ENCODE results near the gene SLC37A3. TPM values are rescaled to one million over a fixed set of nuclear protein-coding genes. Genes with fewer than 3 reads are reported as not detected.
"Not testable (repeated sequence)": the region's sequence is repeated elsewhere in the genome, so short reads cannot be mapped to it uniquely, and the experiment has no call there.

SLC37A3 gene
- total and polyA plus RNA-seq, 7 experiments from 2014 or later = 18.5 to 72.7 (median 31.8) TPM

DNA sequence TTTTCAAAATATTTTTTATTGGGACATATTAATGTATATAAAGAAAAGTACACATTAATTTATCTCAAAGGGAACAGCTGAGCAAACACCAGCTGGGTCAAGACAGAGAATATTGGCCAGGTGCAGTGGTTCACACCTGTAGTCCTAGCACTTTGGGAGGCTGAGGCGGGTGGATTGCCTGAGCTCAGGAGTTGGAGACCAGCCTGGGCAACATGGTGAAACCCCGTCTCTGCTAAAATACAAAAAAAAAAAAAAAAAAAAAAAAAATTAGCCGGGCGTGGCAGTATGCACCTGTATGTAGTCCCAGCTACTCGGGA lies 19.8 kb upstream of the SLC37A3 start:
- H3K9me3 ChIP-seq (ENCODE audit: control insufficient read depth in 2 of 3, low read length in 3 of 3); H3K36me3 ChIP-seq (ENCODE audit: control insufficient read depth in 2 of 3, insufficient read depth in 3 of 3, low read length in 3 of 3); H3K27ac ChIP-seq (ENCODE audit: low read depth, low read length); DNase-seq; H3K4me3 Mint-ChIP-seq; CTCF ChIA-PET; intact Hi-C loops (cut with micrococcal nuclease); H3K9me3 Mint-ChIP-seq; H3K27me3 Mint-ChIP-seq; H3K27me3 ChIP-seq (ENCODE audit: control insufficient read depth in 2 of 2, insufficient read depth in 2 of 2, low read length in 2 of 2); H3K4me3 ChIP-seq (ENCODE audit: low read length); H3K4me1 ChIP-seq (ENCODE audit: control insufficient read depth in 2 of 2, insufficient read depth in 2 of 2, low read length in 2 of 2); ATAC-seq: not testable (repeated sequence)
- POLR2A ChIA-PET = interaction anchor here (0.8 kb wide), 1 partner anchor 15 kb away, joined by 4 read pairs; no protein-coding TSS in a partner anchor
- peaks cover 8 to 33% (median 22%) of the 10 kb centered on the region in 5 donors for H3K36me3 Mint-ChIP-seq
- peaks cover 0 to 26% (median 7%) of the 10 kb centered on the region in 7 donors for H3K4me1 Mint-ChIP-seq
- H3K27ac Mint-ChIP-seq = peak overlapping the region in 2 of 9 donors; percentile 65 to 69

DNA sequence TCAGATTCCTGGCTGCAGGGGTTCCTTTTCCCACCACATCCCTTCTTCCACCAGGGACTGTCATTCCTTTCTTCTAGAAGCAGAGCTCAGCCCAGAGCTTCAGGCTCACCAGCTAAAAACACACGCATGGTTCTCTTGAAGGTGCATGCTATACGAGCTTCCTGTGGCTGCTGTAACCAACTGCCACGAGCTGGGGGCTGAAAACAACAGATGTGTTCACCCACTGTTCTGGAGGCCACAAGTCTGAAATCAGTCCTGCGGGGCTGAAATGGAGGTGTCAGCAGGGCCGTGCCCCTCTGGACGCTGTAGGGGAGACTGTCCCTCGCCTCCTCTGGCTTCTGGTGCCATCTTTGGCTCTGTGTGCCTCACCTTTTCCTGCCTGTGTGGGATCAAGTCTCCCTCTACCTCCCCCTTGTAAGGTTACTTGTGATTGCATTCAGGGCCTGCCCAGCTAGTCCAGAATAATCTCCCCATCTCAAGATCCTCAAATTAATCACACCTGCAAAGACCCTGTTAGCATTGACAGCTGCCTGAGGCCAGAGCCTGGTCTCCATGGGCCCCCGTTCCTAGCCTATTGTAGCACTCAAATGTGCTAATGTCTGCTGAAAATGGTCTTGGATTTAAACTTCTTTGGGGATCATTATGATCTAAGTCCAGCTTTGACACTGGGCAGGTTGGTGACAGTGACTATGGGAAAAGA lies 19.3 kb upstream of the SLC37A3 start:
- DNase-seq = peak in 2 of 9 donors; percentile 16 to 25

DNA sequence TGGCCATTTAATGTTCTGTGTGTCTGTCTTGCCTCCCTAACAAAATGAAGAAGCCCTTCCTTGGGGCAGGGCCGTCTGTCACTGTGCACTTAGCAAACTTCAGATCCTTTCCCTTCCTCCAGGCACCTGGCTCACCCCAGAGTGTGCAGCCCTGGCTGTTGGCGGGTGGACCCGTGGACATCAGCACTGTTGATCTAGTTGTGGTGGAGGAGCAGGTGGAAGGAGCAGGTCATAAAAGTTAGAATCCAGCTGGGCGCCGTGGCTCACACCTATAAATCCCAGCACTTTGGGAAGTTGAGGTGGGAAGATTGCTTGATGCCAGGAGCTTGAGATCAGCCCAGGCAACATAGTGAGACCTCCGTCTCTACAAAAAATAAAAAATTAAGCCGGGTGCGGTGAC lies 18.2 kb upstream of the SLC37A3 start:
- no peak overlapping the region for H3K27ac Mint-ChIP-seq
- intact Hi-C loops (cut with micrococcal nuclease) = no loop called here
- H3K27me3 Mint-ChIP-seq = no peaks in the 10 kb centered on the region
- no peaks in the 10 kb centered on the region for H3K9me3 ChIP-seq (ENCODE audit: control insufficient read depth in 2 of 3, low read length in 3 of 3)
- peaks cover 0 to 26% (median 7%) of the 10 kb centered on the region in 7 donors for H3K4me1 Mint-ChIP-seq
- H3K36me3 Mint-ChIP-seq = peaks cover 10 to 37% (median 24%) of the 10 kb centered on the region in 5 donors
- H3K4me3 Mint-ChIP-seq = no peak overlapping the region
- H3K27me3 ChIP-seq (ENCODE audit: control insufficient read depth in 2 of 2, insufficient read depth in 2 of 2, low read length in 2 of 2) = no peaks in the 10 kb centered on the region
- no peaks in the 10 kb centered on the region for H3K4me1 ChIP-seq (ENCODE audit: control insufficient read depth in 2 of 2, insufficient read depth in 2 of 2, low read length in 2 of 2)
- ChIA-PET POLR2A (interaction anchor here (1.0 kb wide), 1 partner anchor 13 kb away, joined by 5 read pairs; the partner anchor contains the start of gene RAB19), CTCF (interaction anchor here (0.5 to 0.6 kb wide), 2 partner anchors 19 to 56 kb away, joined by 3 to 6 read pairs; no protein-coding TSS in a partner anchor)
- no peak for DNase-seq
- ATAC-seq = no peak
- peaks cover 0 to 2% (median 0%) of the 10 kb centered on the region in 11 donors for H3K9me3 Mint-ChIP-seq
- no peak overlapping the region for H3K4me3 ChIP-seq (ENCODE audit: low read length)
- H3K27ac ChIP-seq (ENCODE audit: low read depth, low read length) = no peak overlapping the region
- H3K36me3 ChIP-seq (ENCODE audit: control insufficient read depth in 2 of 3, insufficient read depth in 3 of 3, low read length in 3 of 3) = peaks cover 0 to 4% (median 0%) of the 10 kb centered on the region in 3 experiments

More for the DNA sequence above, 19.3 kb upstream of the SLC37A3 start:
- no peaks in the 10 kb centered on the region for H3K9me3 ChIP-seq (ENCODE audit: control insufficient read depth in 2 of 3, low read length in 3 of 3)
- POLR2A ChIA-PET = interaction anchor here (1.0 kb wide), 1 partner anchor 14 kb away, joined by 5 read pairs; the partner anchor contains the start of gene RAB19
- no peak overlapping the region for H3K27ac ChIP-seq (ENCODE audit: low read depth, low read length)
- Mint-ChIP-seq H3K4me3 (no peak overlapping the region), H3K4me1 (peaks cover 0 to 26% (median 7%) of the 10 kb centered on the region in 7 donors), H3K27me3 (no peaks in the 10 kb centered on the region), H3K27ac (peak overlapping the region; percentile 12 to 80 (median 64)), H3K36me3 (peaks cover 10 to 35% (median 23%) of the 10 kb centered on the region in 5 donors), H3K9me3 (peaks cover 0 to 4% (median 0%) of the 10 kb centered on the region in 11 donors)
- H3K36me3 ChIP-seq (ENCODE audit: control insufficient read depth in 2 of 3, insufficient read depth in 3 of 3, low read length in 3 of 3) = peaks cover 0 to 4% (median 0%) of the 10 kb centered on the region in 3 experiments
- intact Hi-C loops (cut with micrococcal nuclease) = no loop called here
- ATAC-seq = no peak
- CTCF ChIA-PET = no interaction called here
- H3K4me3 ChIP-seq (ENCODE audit: low read length) = no peak overlapping the region
- H3K4me1 ChIP-seq (ENCODE audit: control insufficient read depth in 2 of 2, insufficient read depth in 2 of 2, low read length in 2 of 2) = no peaks in the 10 kb centered on the region
- H3K27me3 ChIP-seq (ENCODE audit: control insufficient read depth in 2 of 2, insufficient read depth in 2 of 2, low read length in 2 of 2) = no peaks in the 10 kb centered on the region

DNA sequence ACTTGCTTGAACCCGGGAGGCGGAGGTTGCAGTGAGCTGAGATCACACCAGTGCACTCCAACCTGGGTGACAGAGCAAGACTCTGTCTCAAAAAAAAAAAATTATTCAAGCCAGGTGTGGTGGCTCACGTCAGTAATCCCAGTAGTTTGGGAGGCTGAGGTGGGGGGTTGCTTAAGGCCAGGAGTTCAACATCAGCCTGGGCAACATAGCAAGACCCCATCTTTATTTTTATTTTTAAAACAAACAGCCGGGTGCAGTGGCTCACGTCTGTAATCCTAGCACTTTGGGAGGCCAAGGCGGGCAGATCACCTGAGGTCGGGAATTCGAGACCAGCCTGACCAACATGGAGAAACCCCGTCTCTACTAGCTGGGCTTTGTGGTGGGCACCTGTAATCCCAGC lies 17.5 kb upstream of the SLC37A3 start:
- H3K27me3 ChIP-seq (ENCODE audit: control insufficient read depth in 2 of 2, insufficient read depth in 2 of 2, low read length in 2 of 2); H3K4me1 ChIP-seq (ENCODE audit: control insufficient read depth in 2 of 2, insufficient read depth in 2 of 2, low read length in 2 of 2); CTCF ChIA-PET; H3K9me3 Mint-ChIP-seq; H3K27ac Mint-ChIP-seq; ATAC-seq; H3K4me3 Mint-ChIP-seq; DNase-seq; H3K36me3 ChIP-seq (ENCODE audit: control insufficient read depth in 2 of 3, insufficient read depth in 3 of 3, low read length in 3 of 3); H3K4me3 ChIP-seq (ENCODE audit: low read length); H3K27me3 Mint-ChIP-seq; intact Hi-C loops (cut with micrococcal nuclease); H3K9me3 ChIP-seq (ENCODE audit: control insufficient read depth in 2 of 3, low read length in 3 of 3); H3K27ac ChIP-seq (ENCODE audit: low read depth, low read length): not testable (repeated sequence)
- peaks cover 10 to 44% (median 26%) of the 10 kb centered on the region in 5 donors for H3K36me3 Mint-ChIP-seq
- POLR2A ChIA-PET = interaction anchor here (0.6 kb wide), 1 partner anchor 1252 kb away, joined by 3 read pairs; no protein-coding TSS in a partner anchor
- H3K4me1 Mint-ChIP-seq = peaks cover 0 to 26% (median 7%) of the 10 kb centered on the region in 7 donors

DNA sequence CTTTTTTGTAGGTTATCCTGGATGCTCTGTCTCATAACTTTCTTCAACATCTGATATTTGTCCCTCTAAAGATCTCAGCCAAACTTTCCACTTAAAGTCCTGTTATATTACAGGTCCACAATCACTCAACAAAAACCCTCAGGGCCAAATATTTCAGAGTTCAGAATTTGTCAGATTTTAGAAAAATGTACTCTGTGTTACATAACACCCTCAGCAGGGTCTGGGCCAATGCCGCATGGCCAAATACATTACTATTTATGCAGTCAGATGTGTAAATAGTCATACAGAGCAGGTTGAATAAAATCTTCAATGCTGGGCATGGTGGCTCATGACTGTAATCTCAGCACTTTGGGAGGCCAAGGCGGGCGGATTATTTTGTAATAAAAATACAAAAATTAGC lies 17.0 kb upstream of the SLC37A3 start:
- intact Hi-C loops (cut with micrococcal nuclease) = no loop called here
- no peak overlapping the region for H3K27ac ChIP-seq (ENCODE audit: low read depth, low read length)
- H3K27me3 ChIP-seq (ENCODE audit: control insufficient read depth in 2 of 2, insufficient read depth in 2 of 2, low read length in 2 of 2) = no peaks in the 10 kb centered on the region
- DNase-seq (no peak), ATAC-seq (no peak)
- H3K9me3 Mint-ChIP-seq = peaks cover 0 to 2% (median 0%) of the 10 kb centered on the region in 11 donors
- H3K27ac Mint-ChIP-seq = peak overlapping the region in 1 of 9 donors; percentile 10
- H3K4me3 Mint-ChIP-seq = no peak overlapping the region
- H3K36me3 Mint-ChIP-seq = peaks cover 10 to 46% (median 28%) of the 10 kb centered on the region in 5 donors
- H3K27me3 Mint-ChIP-seq = no peaks in the 10 kb centered on the region
- H3K9me3 ChIP-seq (ENCODE audit: control insufficient read depth in 2 of 3, low read length in 3 of 3) = no peaks in the 10 kb centered on the region
- peaks cover 0 to 26% (median 7%) of the 10 kb centered on the region in 7 donors for H3K4me1 Mint-ChIP-seq
- CTCF ChIA-PET = interaction anchor here (0.6 kb wide), 1 partner anchor 109 kb away, joined by 5 read pairs; no protein-coding TSS in a partner anchor
- peaks cover 0 to 4% (median 0%) of the 10 kb centered on the region in 3 experiments for H3K36me3 ChIP-seq (ENCODE audit: control insufficient read depth in 2 of 3, insufficient read depth in 3 of 3, low read length in 3 of 3)
- H3K4me3 ChIP-seq (ENCODE audit: low read length) = no peak overlapping the region
- POLR2A ChIA-PET = interaction anchor here (0.6 kb wide), 1 partner anchor 1252 kb away, joined by 3 read pairs; no protein-coding TSS in a partner anchor
- no peaks in the 10 kb centered on the region for H3K4me1 ChIP-seq (ENCODE audit: control insufficient read depth in 2 of 2, insufficient read depth in 2 of 2, low read length in 2 of 2)

DNA sequence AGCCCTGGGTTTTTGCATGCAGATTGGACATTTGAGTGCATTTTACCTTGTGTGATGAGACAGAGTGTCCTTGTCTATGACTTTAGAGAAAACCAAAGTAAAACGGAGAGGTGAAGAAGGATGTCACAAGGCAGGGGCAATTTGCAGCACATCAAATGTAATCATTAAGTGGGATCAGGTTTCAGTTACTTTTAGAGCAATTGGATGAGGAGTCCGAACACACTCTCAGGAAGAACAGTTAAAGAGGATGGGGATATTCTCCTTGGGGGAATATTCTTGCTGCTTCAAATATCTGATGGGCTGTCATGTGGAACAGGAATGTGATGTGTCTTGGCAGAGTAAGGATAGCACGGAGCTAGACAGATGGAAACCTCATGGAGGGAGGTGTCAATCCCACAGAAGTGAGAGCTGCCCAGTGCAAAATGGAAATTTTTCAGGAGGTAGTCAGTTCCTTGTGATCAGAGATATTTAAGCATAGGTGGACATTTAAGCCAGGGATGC lies 6.3 kb upstream of the SLC37A3 start:
- peaks cover 0 to 3% (median 0%) of the 10 kb centered on the region in 5 donors for H3K27me3 Mint-ChIP-seq
- peaks cover 0 to 3% (median 0%) of the 10 kb centered on the region in 11 donors for H3K9me3 Mint-ChIP-seq
- H3K4me1 Mint-ChIP-seq = peaks cover 13 to 40% (median 29%) of the 10 kb centered on the region in 7 donors
- H3K27me3 ChIP-seq (ENCODE audit: control insufficient read depth in 2 of 2, insufficient read depth in 2 of 2, low read length in 2 of 2) = no peaks in the 10 kb centered on the region
- no peak for DNase-seq
- H3K36me3 ChIP-seq (ENCODE audit: control insufficient read depth in 2 of 3, insufficient read depth in 3 of 3, low read length in 3 of 3) = peaks cover 0 to 10% (median 0%) of the 10 kb centered on the region in 3 experiments
- H3K9me3 ChIP-seq (ENCODE audit: control insufficient read depth in 2 of 3, low read length in 3 of 3) = no peaks in the 10 kb centered on the region
- no peak for ATAC-seq
- POLR2A ChIA-PET = interaction anchor here (1.0 to 2.5 kb wide), 3 partner anchors 28 to 75 kb away, joined by 4 to 13 read pairs (median 4); partner anchors contain the start of gene MKRN1
- peak overlapping the region; percentile 87 for H3K27ac ChIP-seq (ENCODE audit: low read depth, low read length)
- intact Hi-C loops (cut with micrococcal nuclease) = loop anchor here (1.0 to 10.0 kb wide), 11 partner anchors 28 to 1940 kb away; partner anchors contain the start of genes MKRN1 (in 2 of the 2), MRPS33 (in 2 of the 2), BRAF (in 1 of the 2) and NDUFB2 (in 1 of the 2)
- peak overlapping the region; percentile 91 to 99 (median 96) for H3K27ac Mint-ChIP-seq
- peaks cover 3 to 28% (median 12%) of the 10 kb centered on the region in 5 donors for H3K36me3 Mint-ChIP-seq
- CTCF ChIA-PET = no interaction called here
- peak overlapping the region; percentile 92 to 99 (median 97) for H3K4me3 Mint-ChIP-seq
- peak overlapping the region; percentile 82 for H3K4me3 ChIP-seq (ENCODE audit: low read length)
- H3K4me1 ChIP-seq (ENCODE audit: control insufficient read depth in 2 of 2, insufficient read depth in 2 of 2, low read length in 2 of 2) = peaks cover 8 to 11% of the 10 kb centered on the region in 2 donors

Data from naive thymus-derived CD4-positive, alpha-beta T cell (primary cell).